Activated CD4-positive, alpha-beta T cell treated with anti-CD3 and anti-CD28 coated beads, Interleukin-2, amount 10 ng/mL, durations not matched to agents 24 days and 14 days (primary cell): ENCODE measurements around the gene PTGDS. TPM values are rescaled to one million over a fixed set of nuclear protein-coding genes. Genes with fewer than 3 reads are reported as not detected.

Experiments
- DNase-seq: peaks from one replicate; pipeline ENCODE4 v3.0.0; 2022
- H3K27ac Mint-ChIP-seq: one replicate; pipeline ENCODE4 v1.8.0; 2022; ENCODE audit warnings: mild to moderate bottlenecking, mixed read lengths
- H3K27me3 Mint-ChIP-seq: one replicate; pipeline ENCODE4 v1.8.0; 2022; ENCODE audit warnings: mixed read lengths
- H3K36me3 Mint-ChIP-seq: one replicate; pipeline ENCODE4 v1.8.0; 2022; ENCODE audit warnings: low read depth, mild to moderate bottlenecking, mixed read lengths
- H3K4me1 Mint-ChIP-seq: one replicate; pipeline ENCODE4 v1.8.0; 2021; ENCODE audit warnings: mixed read lengths
- H3K4me3 Mint-ChIP-seq: one replicate; pipeline ENCODE4 v1.8.0; 2022; ENCODE audit warnings: mild to moderate bottlenecking, moderate library complexity, mixed read lengths
- H3K9me3 Mint-ChIP-seq: one replicate; pipeline ENCODE4 v1.8.0; 2021; ENCODE audit warnings: mixed read lengths
- intact Hi-C: fragments of 100-400 bp; cut with micrococcal nuclease; formaldehyde crosslinking; loops from one replicate; pipeline ENCODE4 v1.15.1; 2023
- total RNA-seq: library from RNA; stranded (reverse); gene quantifications from 2 replicates; pipeline ENCODE4 v1.2.3, GENCODE V29; 2022

Gene PTGDS
- total RNA-seq, result not detected in 2 replicates

DNA sequence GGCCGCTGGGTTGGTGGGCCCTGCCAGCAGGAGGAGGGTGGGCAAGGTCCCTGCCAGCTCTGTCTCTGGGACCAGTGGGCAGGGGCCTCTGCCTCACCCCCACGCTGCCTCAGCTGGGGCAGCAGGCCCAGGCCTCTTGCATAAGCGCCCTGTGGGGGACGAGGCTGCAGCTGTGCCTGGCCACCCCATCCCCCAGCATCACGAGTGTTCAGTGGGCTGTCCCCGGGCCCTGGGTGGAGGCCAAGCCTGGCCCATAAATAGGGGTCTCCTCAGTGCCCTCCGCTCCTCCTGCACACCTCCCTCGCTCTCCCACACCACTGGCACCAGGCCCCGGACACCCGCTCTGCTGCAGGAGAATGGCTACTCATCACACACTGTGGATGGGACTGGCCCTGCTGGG, at the start of gene PTGDS:
Gene PTGDS (plus strand): TSS at position 282 of the 400 bp plus-strand sequence. CDS start 75 bp downstream, at position 357.
- no peak within 1 kb of the TSS for H3K27ac Mint-ChIP-seq
- DNase-seq, result no peak
- H3K4me3 Mint-ChIP-seq, result peak within 1 kb of the TSS; percentile 35
- H3K36me3 Mint-ChIP-seq, result no peaks in the 10 kb centered on the region
- intact Hi-C loops, result loop anchor here (10.0 kb wide), 1 partner anchor 178 kb away; no protein-coding TSS in a partner anchor
- H3K27me3 Mint-ChIP-seq, result peaks cover 5% of the 10 kb centered on the region
- peaks cover 7% of the 10 kb centered on the region for H3K4me1 Mint-ChIP-seq
- no peaks in the 10 kb centered on the region for H3K9me3 Mint-ChIP-seq

DNA sequence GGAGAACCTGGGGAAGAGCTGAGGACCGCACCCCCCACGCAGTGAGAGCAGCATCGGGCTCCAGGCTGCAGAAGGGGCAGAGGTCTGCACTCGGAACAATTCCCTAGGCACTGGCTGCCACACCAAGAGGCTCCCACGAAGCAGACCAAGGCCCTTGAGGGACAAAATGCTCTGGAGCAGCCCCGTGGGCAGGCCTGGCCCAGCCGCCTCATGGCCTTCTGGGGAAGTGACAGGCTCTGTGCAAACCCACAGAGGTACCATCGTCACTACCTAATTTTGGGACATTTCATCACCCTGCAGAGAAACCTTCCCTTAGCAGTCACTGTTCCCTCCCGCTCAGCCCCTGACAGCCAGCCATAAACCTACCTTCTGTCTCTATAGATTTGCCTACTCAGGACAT, 48.7 kb upstream of the PTGDS start:
- peaks cover 61% of the 10 kb centered on the region for H3K36me3 Mint-ChIP-seq
- intact Hi-C loops, result no loop called here
- no peak overlapping the region for H3K27ac Mint-ChIP-seq
- no peak for DNase-seq
- H3K4me3 Mint-ChIP-seq, result no peak overlapping the region
- H3K9me3 Mint-ChIP-seq, result no peaks in the 10 kb centered on the region
- peaks cover 10% of the 10 kb centered on the region for H3K4me1 Mint-ChIP-seq
- no peaks in the 10 kb centered on the region for H3K27me3 Mint-ChIP-seq

DNA sequence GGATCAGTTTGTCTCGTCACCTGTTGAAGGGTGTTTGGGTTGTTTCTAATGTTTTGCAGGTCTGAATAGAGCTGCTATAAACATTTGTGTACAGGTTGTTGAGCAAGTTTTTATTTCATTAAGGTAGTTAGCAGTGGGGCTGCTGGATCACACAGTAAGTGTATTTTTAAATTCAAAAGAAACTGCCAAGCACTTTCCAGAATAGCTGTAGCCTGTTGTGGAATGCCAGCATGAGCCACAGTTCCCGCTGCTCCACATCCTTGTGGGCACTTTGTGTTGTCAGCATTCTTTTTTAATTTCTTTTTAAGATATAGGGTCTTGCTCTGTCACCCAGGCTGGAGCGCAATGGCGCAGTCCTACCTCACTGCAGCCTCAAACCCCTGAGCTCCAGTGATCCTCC, 47.3 kb upstream of the PTGDS start:
- H3K4me3 Mint-ChIP-seq, result no peak overlapping the region
- H3K27ac Mint-ChIP-seq, result no peak overlapping the region

DNA sequence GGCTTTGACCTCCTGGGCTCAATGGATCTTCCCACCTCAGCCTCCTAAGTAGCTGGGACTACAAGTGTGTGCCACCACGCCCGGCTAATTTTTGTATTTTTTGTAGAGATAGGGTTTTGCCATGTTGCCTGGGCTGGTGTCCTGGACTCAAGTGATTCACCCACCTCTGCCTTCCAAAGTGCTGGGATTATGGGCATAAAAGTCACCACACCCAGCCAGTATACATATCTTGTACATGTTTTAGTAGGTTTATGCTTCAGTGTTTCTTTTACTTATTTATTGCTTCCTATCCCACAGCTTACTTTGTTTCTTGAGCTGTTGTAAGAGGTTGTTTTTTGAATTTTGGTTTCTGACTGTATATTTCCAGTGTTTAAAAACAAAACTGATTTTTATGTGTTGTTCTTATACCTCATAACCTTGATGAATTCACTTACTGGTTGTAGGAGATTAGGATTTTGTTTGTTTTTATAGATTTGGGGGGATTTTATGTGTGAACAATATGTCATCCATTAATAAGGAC, 45.6 kb upstream of the PTGDS start:
- intact Hi-C loops, result no loop called here
- Mint-ChIP-seq H3K4me3 (no peak overlapping the region), H3K36me3 (peaks cover 59% of the 10 kb centered on the region)

More for the DNA sequence above, 47.3 kb upstream of the PTGDS start:
- intact Hi-C loops, result no loop called here
- DNase-seq, result no peak
- Mint-ChIP-seq H3K4me1 (peaks cover 13% of the 10 kb centered on the region), H3K27me3 (no peaks in the 10 kb centered on the region), H3K9me3 (no peaks in the 10 kb centered on the region), H3K36me3 (peaks cover 59% of the 10 kb centered on the region)

DNA sequence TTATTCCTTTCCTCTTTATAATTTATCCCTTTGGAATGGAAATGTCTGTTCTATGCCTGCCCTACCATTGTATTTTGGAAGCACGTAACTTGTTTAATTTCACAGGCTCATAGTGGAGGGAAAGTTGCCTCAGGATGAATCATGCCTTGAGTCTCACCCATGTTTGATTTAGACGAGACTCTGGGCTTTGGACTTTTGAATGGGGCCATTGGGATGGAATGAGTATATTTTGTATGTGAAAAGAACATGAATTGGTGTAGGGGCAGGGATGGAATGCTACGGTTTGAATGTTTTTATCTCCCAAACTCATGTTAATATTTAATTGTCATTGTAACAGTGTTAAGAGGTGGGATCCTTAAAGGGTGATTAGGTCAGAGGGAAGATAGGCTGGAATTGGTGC, 43.0 kb upstream of the PTGDS start:
- H3K36me3 Mint-ChIP-seq, result peaks cover 55% of the 10 kb centered on the region
- peak overlapping the region; percentile 4 for H3K27ac Mint-ChIP-seq
- H3K4me1 Mint-ChIP-seq, result peaks cover 13% of the 10 kb centered on the region
- no peak overlapping the region for H3K4me3 Mint-ChIP-seq
- H3K27me3 Mint-ChIP-seq, result no peaks in the 10 kb centered on the region
- intact Hi-C loops, result no loop called here
- no peak for DNase-seq
- H3K9me3 Mint-ChIP-seq, result no peaks in the 10 kb centered on the region

More for the DNA sequence above, 45.6 kb upstream of the PTGDS start:
- H3K27ac Mint-ChIP-seq, result peak overlapping the region; percentile 89
- no peaks in the 10 kb centered on the region for H3K27me3 Mint-ChIP-seq
- no peaks in the 10 kb centered on the region for H3K9me3 Mint-ChIP-seq
- DNase-seq, result no peak
- H3K4me1 Mint-ChIP-seq, result peaks cover 13% of the 10 kb centered on the region

DNA sequence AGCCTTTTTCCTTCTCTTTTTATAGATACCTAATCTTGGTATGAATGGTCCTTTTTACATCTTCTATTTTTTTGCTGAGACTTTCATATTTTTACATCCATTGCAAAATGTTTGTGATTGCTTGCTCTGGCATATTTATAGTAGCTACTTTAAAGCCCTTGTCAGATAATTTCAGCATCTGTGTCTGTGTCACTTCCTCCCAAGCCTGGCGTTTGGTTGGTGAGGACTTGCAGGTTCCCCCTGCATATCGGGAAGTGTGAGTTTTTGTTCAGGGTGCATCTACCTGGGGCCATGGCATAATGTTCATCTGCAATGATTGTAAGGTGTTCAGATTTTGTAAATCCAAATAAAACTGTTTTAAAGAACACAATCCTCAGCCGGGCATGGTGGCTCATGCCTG, 41.7 kb upstream of the PTGDS start:
- intact Hi-C loops, result no loop called here
- no peaks in the 10 kb centered on the region for H3K9me3 Mint-ChIP-seq
- peaks cover 13% of the 10 kb centered on the region for H3K4me1 Mint-ChIP-seq
- H3K27me3 Mint-ChIP-seq, result no peaks in the 10 kb centered on the region
- DNase-seq, result no peak
- H3K4me3 Mint-ChIP-seq, result no peak overlapping the region
- H3K36me3 Mint-ChIP-seq, result peaks cover 46% of the 10 kb centered on the region
- H3K27ac Mint-ChIP-seq, result no peak overlapping the region

DNA sequence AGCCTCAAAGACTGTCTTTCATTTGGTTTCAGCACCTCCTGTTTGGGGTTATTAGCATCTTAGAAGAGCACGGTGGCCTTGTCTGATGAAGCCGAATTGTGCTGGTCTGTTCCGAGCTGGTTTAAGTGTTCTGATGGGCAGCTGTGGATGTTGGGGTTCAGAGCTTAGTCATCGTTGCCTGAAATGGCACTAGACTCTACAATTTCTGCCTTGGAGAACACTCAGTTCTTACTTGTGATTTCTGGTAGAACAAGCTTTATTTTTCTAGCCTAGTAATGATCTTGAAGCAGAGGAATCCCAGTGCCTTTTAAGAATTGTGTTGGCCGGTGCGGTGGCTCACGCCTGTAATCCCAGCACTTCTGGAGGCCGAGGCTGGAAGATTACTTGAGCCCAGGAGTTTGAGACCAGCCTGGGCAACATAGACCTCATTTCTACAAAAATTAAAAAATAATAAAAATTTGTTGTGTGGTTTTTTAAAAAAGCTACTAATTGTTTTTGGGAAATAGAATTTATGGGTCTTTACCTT, 40.6 kb upstream of the PTGDS start:
- Mint-ChIP-seq H3K4me3 (no peak overlapping the region), H3K36me3 (peaks cover 42% of the 10 kb centered on the region)
- intact Hi-C loops, result no loop called here

DNA sequence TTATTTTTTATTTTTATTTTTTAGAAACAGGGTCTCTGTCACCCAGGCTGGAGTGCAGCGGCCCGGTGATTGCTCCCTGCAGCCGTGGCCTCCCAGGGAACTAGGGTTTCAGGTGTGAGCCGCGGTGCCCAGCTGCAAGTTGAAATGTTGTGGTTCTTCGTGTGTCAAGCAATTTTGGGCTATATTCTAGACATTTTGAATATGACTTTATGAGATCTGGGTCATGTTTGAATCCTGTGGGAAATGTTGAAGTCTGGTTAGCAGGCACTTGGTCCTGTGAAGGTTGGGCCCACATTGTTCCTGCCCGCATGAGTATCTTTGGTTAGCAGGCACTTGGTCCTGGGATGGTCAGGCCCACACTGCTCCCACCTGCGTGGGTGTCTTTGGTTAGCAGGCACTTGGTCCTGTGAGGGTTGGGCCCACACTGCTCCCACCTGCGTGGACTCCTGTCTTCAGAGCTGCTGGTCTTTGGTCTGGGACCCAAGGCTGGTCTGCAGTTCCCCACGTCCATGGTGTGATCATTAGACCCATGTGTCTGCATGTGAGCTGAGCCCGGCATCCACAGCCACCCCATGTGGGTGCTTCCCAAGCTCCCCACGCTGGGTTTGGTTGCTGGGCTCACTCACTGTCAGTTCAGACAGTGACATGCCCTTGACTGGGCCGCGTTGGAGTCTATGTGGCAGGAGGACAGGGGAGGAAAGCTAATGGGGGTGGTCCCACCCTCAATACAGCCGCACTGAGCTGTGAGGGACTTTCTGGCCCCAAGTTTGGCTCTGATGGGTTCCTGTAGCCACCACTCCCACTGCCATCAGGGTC, 39.9 kb upstream of the PTGDS start:
- DNase-seq, result no peak
- Mint-ChIP-seq H3K4me3 (no peak overlapping the region), H3K27me3 (no peaks in the 10 kb centered on the region), H3K4me1 (peaks cover 7% of the 10 kb centered on the region), H3K27ac (no peak overlapping the region), H3K9me3 (no peaks in the 10 kb centered on the region), H3K36me3 (peaks cover 42% of the 10 kb centered on the region)
- intact Hi-C loops, result no loop called here

More for the DNA sequence above, 40.6 kb upstream of the PTGDS start:
- Mint-ChIP-seq H3K4me1 (peaks cover 12% of the 10 kb centered on the region), H3K9me3 (no peaks in the 10 kb centered on the region), H3K27ac (peak overlapping the region; percentile 51), H3K27me3 (no peaks in the 10 kb centered on the region)
- DNase-seq, result no peak

DNA sequence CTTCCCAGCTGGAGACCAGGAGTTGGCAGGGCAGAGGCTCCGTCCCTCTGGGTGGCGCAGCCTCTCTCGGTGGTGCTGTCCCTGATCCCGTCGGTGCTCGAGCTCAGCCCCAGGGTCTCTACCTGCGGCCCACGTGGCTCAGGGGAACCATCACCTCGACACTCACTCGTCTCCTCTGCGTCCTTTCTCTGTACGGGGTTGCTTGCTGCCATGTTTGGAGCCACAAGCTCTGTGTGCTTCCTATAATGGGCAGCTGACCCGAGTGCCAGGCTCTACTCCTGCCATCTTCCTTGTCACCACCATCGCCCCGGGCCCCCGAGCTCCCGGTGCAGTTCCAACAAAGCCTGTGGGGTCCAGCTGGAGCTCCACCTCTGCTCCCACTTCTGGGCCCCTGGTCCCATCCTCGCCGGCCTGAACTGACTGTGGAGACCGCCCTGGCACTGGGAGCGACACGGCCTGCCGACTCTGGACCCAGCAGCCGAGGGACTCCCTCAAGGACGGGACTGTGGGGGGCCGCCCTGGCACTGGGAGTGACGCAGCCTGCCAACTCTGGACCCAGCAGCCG, 37.8 kb upstream of the PTGDS start:
- no peaks in the 10 kb centered on the region for H3K4me1 Mint-ChIP-seq
- peak overlapping the region; percentile 22 for H3K27ac Mint-ChIP-seq
- no peak overlapping the region for H3K4me3 Mint-ChIP-seq
- intact Hi-C loops, result no loop called here
- no peaks in the 10 kb centered on the region for H3K9me3 Mint-ChIP-seq
- DNase-seq, result no peak
- no peaks in the 10 kb centered on the region for H3K27me3 Mint-ChIP-seq
- peaks cover 36% of the 10 kb centered on the region for H3K36me3 Mint-ChIP-seq

DNA sequence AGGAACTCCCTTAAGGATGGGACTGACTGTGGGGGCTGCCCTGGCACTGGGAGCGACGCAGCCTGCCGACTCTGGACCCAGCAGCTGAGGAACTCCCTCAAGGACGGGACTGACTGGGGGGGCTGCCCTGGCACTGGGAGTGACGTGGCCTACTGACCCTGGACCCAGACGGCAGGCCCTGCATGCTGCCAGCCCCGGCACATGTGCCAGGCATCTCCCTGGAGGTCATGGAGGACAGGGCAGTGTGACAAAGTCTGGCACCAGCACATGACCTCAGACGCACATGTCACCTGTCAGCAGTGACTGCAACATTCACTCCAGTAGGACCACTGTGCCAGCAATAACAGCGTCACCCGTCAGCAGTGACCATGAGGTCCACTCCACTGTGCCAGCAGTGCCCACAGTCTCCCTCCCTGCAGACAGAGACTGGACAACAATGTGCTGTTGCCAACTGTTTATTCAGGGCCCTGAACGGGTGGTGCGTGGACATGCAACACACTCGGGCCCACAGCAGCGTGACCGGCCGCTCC, 37.2 kb upstream of the PTGDS start:
- H3K27ac Mint-ChIP-seq, result no peak overlapping the region
- peaks cover 3% of the 10 kb centered on the region for H3K4me1 Mint-ChIP-seq
- H3K9me3 Mint-ChIP-seq, result no peaks in the 10 kb centered on the region
- no peak for DNase-seq
- H3K36me3 Mint-ChIP-seq, result peaks cover 32% of the 10 kb centered on the region
- H3K4me3 Mint-ChIP-seq, result no peak overlapping the region
- no peaks in the 10 kb centered on the region for H3K27me3 Mint-ChIP-seq
- intact Hi-C loops, result no loop called here

DNA sequence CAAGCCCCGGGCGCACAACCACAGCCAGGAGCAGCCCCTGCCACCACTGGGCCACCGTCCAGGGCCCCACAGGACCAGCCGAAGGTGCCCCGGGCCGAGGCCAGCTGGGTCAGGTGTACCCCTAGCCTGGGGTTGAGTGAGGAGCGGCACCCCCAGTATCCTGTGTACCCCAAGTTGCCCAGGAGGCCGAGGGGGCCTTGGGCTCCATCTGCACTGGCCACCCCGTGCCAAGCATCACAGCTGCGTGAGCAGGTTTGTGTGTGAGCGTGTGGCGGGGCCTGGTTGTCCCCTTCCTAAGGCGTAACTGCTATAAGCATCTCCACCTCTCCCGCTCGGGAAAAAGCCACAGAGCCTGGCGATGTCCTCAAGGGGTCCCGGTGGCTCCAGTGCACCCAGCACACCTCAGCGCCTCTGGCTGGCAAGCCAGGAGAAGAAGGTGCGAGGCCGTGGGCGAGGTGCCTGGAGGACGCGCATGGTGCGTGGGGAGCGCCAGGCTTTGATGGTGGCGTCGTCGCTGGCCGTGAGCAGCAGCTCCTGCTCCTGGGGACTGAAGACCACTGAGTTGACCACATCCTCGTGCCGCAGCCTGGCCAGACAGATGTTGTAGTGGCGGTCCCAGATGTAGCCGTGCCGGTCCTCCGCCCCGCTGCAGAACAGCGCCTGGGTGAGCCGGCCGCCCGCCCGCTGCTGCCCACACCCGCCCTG, 36.6 kb upstream of the PTGDS start:
- Mint-ChIP-seq H3K27me3 (no peaks in the 10 kb centered on the region), H3K4me1 (peaks cover 3% of the 10 kb centered on the region), H3K36me3 (peaks cover 30% of the 10 kb centered on the region), H3K9me3 (no peaks in the 10 kb centered on the region), H3K27ac (no peak overlapping the region), H3K4me3 (no peak overlapping the region)
- no peak for DNase-seq
- intact Hi-C loops, result no loop called here

DNA sequence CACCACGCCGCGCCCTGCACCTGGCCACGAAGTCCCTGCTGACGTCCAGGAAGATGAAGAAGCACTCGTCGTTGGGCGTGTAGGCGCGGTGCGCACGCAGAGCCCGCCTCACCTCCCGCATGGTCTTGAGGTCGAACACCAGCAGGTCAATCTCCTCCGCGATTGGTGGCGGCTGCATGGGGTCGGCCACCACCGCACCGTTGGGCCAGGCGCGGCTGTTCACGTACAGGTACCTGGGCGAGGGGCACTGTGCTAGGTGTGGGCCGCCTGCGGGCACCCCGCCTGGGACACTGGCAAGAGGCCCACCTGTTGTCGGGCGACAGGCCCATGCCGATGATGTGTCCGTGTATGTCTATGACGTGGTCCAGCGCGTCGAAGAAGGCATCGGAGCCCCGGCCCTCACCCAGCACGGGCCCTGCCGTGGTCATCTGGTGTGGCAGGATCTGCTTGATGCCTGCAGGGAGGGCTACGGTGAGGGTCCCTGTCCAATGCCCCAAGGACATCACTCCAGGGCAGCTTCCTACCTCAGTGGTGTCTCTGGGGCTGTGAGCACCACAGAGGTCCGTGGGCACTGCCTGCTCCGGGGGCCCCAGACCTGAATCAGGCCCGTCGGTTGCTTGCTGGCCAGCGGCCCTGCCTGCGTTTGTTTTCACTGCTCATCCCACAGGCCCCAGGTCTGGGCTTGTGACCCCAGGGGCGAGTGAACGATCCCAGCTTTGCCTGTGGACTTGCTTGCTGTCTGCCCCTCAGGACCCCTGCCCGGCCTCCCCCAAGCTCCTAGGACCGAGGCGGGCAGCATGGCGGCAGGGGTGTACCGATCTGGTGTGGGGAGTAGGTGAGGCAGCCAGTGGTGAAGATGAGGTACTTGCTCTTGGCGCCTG, 35.8 kb upstream of the PTGDS start:
- H3K4me3 Mint-ChIP-seq, result no peak overlapping the region
- H3K27me3 Mint-ChIP-seq, result no peaks in the 10 kb centered on the region
- intact Hi-C loops, result no loop called here
- DNase-seq, result peak; percentile 61
- no peak overlapping the region for H3K27ac Mint-ChIP-seq
- H3K9me3 Mint-ChIP-seq, result no peaks in the 10 kb centered on the region
- peaks cover 25% of the 10 kb centered on the region for H3K36me3 Mint-ChIP-seq
- peaks cover 3% of the 10 kb centered on the region for H3K4me1 Mint-ChIP-seq
